ENCODE measurements around the gene KIF3A.

GRCh38 chr5:132651838-132652469 lies 85.4 kb downstream of the KIF3A start:
- TF ChIP-seq CTCF (IDR thresholded peaks at IDR 0.05; ENCODE audit: low read length): no peak
- no peak for TF ChIP-seq EZH2 (IDR thresholded peaks at IDR 0.05; ENCODE audit: borderline replicate concordance, low read length)
